Stimulated activated CD8-positive, alpha-beta memory T cell treated with anti-CD3 and anti-CD28 coated beads, Interleukin-12 subunit alpha, Interleukin-12 subunit beta, amount 100 ng/mL, for 24 hours (primary cell): ENCODE results near the gene IDH3A.

Source experiments
- DNase-seq: peaks from one replicate; pipeline ENCODE4 v3.0.0-alpha.2; 2020; ENCODE audit errors: extremely low read depth

IDH3A gene

GRCh38 chr15:78164010-78164409 is 14.8 kb downstream of the IDH3A start:
- no peak for DNase-seq

- DNase-seq, result no peak
Observed at GRCh38 chr15:78167227-78167888, 18.2 kb downstream of the IDH3A start.

- no peak for DNase-seq
Observed at GRCh38 chr15:78168608-78169007, 19.4 kb downstream of the IDH3A start.

GRCh38 chr15:78170848-78171773 is 21.9 kb downstream of the IDH3A start:
- DNase-seq, result no peak

GRCh38 chr15:78171864-78172472 is 22.8 kb downstream of the IDH3A start:
- DNase-seq, result no peak

GRCh38 chr15:78174401-78174800 is 25.2 kb downstream of the IDH3A start:
- no peak for DNase-seq

- no peak for DNase-seq
Observed at GRCh38 chr15:78175330-78175729, 26.2 kb downstream of the IDH3A start.

GRCh38 chr15:78177447-78177873 is 28.3 kb downstream of the IDH3A start:
- no peak for DNase-seq

- no peak for DNase-seq
Observed at GRCh38 chr15:78178064-78178463, 28.9 kb downstream of the IDH3A start.

GRCh38 chr15:78179286-78179840 is 30.2 kb downstream of the IDH3A start:
- no peak for DNase-seq

GRCh38 chr15:78179906-78180305 is 30.7 kb downstream of the IDH3A start:
- no peak for DNase-seq

GRCh38 chr15:78182336-78182700 is 33.2 kb downstream of the IDH3A start:
- no peak for DNase-seq

GRCh38 chr15:78182821-78183220 is 33.7 kb downstream of the IDH3A start:
- DNase-seq, result no peak

- no peak for DNase-seq
Observed at GRCh38 chr15:78192826-78193594, 43.8 kb downstream of the IDH3A start.

- DNase-seq, result no peak
Observed at GRCh38 chr15:78193731-78194567, 44.8 kb downstream of the IDH3A start.

GRCh38 chr15:78194568-78194925 is 45.4 kb downstream of the IDH3A start:
- DNase-seq, result no peak

- no peak for DNase-seq
Observed at GRCh38 chr15:78195735-78196201, 46.6 kb downstream of the IDH3A start.

- no peak for DNase-seq
Observed at GRCh38 chr15:78197632-78198031, 48.5 kb downstream of the IDH3A start.

- no peak for DNase-seq
Observed at GRCh38 chr15:78200276-78200930, 51.2 kb downstream of the IDH3A start.
